SU-DHL-6 (cell line): Measurements from ENCODE around the gene ALK.

Source experiments
- CTCF ChIP-seq: fragments of 200-600 bp; sonication (generic); IDR thresholded peaks from one replicate; pipeline ENCODE4 v1.5.1; 2017; ENCODE audit warnings: antibody characterized with exemption, mild to moderate bottlenecking, low read length, moderate library complexity; ENCODE audit not compliant: insufficient read depth, poor library complexity, severe bottlenecking
- EZH2phosphoT487 ChIP-seq: fragments of 200-600 bp; sonication (generic), shearing (Covaris generic); conservative IDR thresholded peaks from 2 replicates; pipeline ENCODE4 v1.6.1; 2018; ENCODE audit warnings: mild to moderate bottlenecking, antibody characterized with exemption, low read length, moderate library complexity, mixed read lengths

- TF ChIP-seq CTCF (no peak), EZH2phosphoT487 (no peak)
Measured at GRCh38 chr2:29475499-29475898, 445.9 kb downstream of the ALK start.
